Right renal pelvis (tissue), 4 donors: ENCODE data around the gene LIF. TPM values are rescaled to one million over a fixed set of nuclear protein-coding genes. Genes with fewer than 3 reads are reported as not detected.

ENCODE experiments used
- DNase-seq, 4 donors: peaks; one replicate each; pipeline ENCODE4 v3.0.0-alpha.2; 2013; ENCODE audit warnings: low read depth in 4 of 4, low spot score in 3 of 4, missing footprints in 1 of 4
- polyA plus RNA-seq, 4 donors: library from polyadenylated mRNA; unstranded; fragments of 120-200 nt; gene quantifications; one replicate each; pipeline ENCODE4 v1.2.1, GENCODE V29; 2013; ENCODE audit not compliant: insufficient read length in 4 of 4

LIF gene
- 1 to 10 TPM; 1.8 to 2.0 (median 1.9) TPM for polyA plus RNA-seq

GRCh38 chr22:30245985-30246813, at the start of gene LIF:
Gene LIF (minus strand): TSS chr22:30246759. CDS start chr22:30246695, 64 bp downstream.
- DNase-seq: no peak

- DNase-seq: no peak
Measured at GRCh38 chr22:30296324-30296723, 49.8 kb upstream of the LIF start.

DNA sequence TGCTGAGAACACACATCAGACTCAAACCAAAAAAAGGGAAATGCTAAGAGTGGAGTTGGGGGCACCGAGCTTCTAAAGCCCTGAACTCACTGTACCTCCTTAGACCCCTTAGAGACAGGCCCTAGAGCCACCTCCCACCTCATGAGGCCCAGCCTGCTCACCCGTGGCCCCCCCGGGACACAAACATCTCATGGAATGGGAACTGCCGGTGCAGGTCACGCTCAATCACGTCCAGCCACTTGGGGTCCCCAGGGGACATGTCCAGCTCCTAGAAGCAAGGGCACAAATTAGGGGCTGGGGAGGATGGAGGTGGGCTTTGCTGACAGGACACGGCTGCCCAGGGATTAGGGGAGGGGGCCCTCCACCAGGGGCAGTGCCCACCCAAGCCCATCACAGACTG, 49.0 kb upstream of the LIF start:
- no peak for DNase-seq

- DNase-seq: no peak
Measured at GRCh38 chr22:30294830-30295229, 48.3 kb upstream of the LIF start.

DNA sequence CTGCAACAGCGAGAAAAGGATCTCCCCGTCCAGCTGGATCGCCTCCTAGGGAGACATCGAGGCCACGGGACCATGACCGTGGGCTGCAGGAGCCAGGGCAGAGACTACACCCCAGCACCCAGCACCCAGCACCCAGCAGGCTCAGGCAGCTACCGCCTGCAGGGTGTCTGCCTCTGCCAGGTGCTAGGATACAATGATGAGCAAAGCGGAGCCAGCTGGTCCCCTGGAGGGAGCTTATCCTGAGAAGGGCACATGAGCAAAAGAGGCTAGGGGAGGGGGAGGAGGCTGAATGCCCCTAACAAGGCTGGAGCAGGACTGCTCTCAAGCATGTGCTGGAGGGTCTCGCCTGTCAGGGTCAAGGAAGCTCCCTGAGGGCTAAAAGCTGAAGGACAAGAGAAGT, 47.5 kb upstream of the LIF start:
- no peak for DNase-seq

- no peak for DNase-seq
Measured at GRCh38 chr22:30293026-30293425, 46.5 kb upstream of the LIF start.

- no peak for DNase-seq
Measured at GRCh38 chr22:30292069-30292970, 45.8 kb upstream of the LIF start.

DNA sequence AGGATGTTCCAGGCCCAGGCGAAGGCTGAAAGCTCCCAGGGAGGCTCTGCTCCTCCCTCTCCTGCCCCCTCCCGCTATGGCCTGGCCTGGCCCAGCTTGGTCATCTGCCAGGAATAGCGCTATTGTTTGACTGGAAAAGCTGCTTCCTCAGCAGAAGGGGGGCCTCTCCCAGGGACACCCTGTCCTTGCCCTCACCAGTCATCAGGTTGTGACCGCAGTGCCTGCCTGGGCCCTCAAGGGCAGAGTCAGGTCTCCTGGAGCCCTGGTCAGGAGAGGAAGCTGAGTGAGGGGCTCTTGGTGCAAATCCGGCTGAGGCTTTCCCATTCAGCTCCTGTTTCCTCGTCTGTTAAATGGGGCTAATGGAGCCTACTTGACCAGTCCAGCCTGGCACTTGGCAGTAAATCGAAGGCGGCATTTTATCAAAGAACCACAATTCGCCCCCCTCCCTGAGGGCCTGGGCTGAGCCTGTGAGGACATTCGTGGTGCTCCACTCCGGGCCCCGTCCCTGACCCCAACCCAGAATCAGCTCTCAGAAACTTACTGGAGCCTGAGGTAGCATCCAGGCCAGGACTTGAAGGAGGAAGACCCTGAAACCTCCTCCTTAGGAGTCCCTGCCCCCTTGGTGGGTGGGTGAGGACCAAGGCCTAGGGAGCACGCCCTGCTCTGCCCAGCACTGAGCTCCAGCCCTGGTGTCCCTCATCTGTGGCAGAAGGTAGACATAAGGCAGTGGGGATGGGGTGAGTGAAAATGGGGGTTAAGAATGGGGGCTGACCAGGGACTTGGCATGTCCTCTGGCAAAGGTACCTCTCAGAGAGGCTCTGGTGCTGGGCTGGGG, 44.7 kb upstream of the LIF start:
- no peak for DNase-seq

- no peak for DNase-seq
Measured at GRCh38 chr22:30290342-30291057, 43.9 kb upstream of the LIF start.

GRCh38 chr22:30289980-30290313, 43.4 kb upstream of the LIF start:
- no peak for DNase-seq

DNA sequence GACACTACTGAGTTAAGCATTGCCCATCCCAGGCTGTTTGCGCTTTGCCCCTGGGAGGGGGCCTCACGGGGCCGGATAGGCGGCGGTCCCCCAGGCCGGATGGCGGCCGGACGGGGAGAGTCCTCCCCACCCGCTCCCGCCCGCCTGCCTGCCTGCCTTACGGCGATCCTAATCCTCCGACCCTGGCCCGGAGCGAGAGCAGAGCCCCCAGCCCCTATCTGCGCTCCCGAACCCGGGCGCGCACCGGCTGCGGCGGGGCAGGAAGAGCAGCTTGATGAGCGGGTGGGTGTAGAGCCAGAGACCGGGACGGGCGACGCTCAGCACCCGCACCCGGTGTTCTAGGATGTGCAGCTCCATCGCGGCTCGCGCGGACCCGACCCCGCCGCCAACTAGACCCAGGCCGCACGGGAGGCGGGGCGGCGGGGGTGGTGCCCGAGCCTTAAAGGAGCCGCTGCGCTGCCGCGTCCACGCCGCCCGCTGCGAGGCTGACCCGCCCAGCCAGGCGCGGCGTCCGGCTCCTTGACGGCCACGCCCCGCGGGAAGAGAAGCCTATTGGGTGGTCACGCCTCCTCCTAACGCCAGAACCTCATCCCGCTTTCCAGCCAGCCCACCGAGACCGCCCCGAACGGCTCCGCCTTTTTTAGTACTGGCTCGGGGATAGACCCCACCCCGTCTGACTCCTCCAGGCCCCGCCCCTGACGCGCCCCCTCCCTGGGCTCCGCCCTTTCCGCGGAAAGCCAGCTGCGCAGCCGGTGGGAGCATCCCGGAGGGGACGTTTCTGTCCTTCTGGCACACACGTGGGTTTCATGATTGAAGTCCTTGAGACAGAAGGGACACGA, 42.8 kb upstream of the LIF start, which contains the start of gene CASTOR1:
TSS of gene CASTOR1 (minus strand) at position 365 of the 839 bp plus-strand sequence. CDS start at position 357, 8 bp downstream.
- peak; percentile 92 to 97 (median 94) for DNase-seq

- DNase-seq: no peak
Measured at GRCh38 chr22:30288419-30289140, 42.0 kb upstream of the LIF start.

GRCh38 chr22:30287648-30288418, 41.3 kb upstream of the LIF start:
- DNase-seq: peak in 1 of 4 donors; percentile 68

DNA sequence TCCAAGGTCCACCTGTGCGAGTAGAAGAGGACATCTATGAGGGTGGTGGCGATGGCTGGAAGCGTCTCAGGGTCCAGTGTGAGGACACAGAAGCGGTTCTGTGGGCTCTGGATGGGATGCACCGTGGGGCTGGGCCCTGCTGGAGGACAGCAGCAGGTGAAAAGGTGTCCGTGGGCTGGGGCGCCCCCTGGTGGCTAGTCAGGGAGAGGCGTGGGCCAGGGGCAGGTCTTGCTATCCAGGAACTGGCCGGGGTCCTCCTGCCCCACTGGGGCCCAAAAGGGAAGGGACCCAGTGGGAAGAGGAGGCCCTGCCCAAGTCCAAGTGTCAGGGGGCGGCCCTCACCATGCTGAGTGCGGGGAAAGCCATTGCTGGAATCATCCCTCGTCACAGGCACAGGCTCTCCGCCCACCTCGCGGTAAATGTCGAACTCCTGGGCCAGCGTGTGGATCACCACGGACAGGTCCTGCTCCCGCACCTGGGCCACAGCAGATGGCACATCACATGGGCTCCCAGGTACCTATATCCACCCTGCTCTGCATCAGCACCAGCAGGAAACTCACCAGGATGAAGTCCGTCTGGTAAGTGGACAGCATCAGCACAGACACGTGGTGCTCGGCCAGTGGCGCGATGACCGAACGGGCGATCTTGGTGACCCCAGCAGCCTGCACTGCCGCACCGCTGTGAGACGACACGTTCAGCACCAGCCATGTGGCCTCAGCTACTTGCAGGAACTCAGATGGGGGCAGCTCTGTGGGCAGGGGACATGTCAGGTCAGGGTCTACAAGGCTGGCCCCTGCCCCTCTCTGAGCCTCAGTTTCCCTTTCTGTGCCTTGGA, 40.5 kb upstream of the LIF start:
- DNase-seq: no peak

DNA sequence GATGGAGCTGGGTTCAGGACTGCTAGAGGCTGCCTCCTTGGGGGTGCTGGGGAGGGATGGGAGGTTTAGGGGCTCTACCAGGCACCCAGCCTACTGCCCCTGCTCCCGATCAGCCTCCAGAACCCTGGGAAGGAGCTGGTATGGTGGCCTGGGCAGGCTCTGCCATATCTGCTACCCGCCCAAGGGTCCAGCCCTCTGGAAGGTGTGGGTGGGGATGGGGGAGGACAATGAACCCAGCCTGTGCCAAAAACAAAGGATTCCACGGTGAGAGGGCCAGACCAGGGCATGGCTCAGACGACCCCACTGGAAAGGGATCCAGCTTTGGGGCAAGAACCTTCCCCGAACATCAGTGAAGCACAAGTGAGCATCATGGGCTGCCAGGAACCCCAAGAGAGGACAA, 39.8 kb upstream of the LIF start:
- no peak for DNase-seq

- DNase-seq: no peak
Measured at GRCh38 chr22:30285846-30286200, 39.3 kb upstream of the LIF start.
